CD14-positive monocyte (primary cell): ENCODE data around the gene ZNF682. TPM values are rescaled to one million over a fixed set of nuclear protein-coding genes. Genes with fewer than 3 reads are reported as not detected.
A peak's percentile ranks its signal among the peaks of the same experiment; 100 is the strongest.

ENCODE experiments used
- DNase-seq, 3 donors: peaks; one replicate each; pipeline ENCODE4 v3.0.0-alpha.2; 2011 to 2022
- H2AFZ ChIP-seq: 2 replicates; pipeline ENCODE4 v1.6.0; 2012; ENCODE audit warnings: mild to moderate bottlenecking, low read depth, low read length, inconsistent platforms; ENCODE audit not compliant: insufficient read depth, poor library complexity, severe bottlenecking
- H3K27ac ChIP-seq, 2 donors: 1 replicate in 1 of 2; 2 replicates in 1 of 2; pipeline ENCODE4 v1.5.1; 2012 to 2013; ENCODE audit warnings: low read length in 2 of 2, control low read depth in 1 of 2, inconsistent platforms in 1 of 2, low read depth in 1 of 2, mild to moderate bottlenecking in 1 of 2
- H3K27me3 ChIP-seq, 2 donors: one replicate each; pipeline versions ENCODE4 v1.6.0 to v1.6.1; 2011 to 2013; ENCODE audit warnings: low read length in 2 of 2; ENCODE audit not compliant: control insufficient read depth in 2 of 2, insufficient read depth in 2 of 2
- H3K36me3 ChIP-seq, 2 donors: replicated peaks in 1 of 2; 1 replicate in 1 of 2; 2 replicates in 1 of 2; pipeline versions ENCODE4 v1.5.1 to v1.6.1; 2012 to 2013; ENCODE audit warnings: low read length in 2 of 2, control low read depth in 1 of 2, inconsistent platforms in 1 of 2, mild to moderate bottlenecking in 1 of 2; ENCODE audit not compliant: insufficient read depth in 2 of 2, control insufficient read depth in 1 of 2
- H3K4me1 ChIP-seq, 2 donors: 1 replicate in 1 of 2; 2 replicates in 1 of 2; pipeline versions ENCODE4 v1.5.1 to v1.6.1; 2012 to 2013; ENCODE audit warnings: low read length in 2 of 2, control low read depth in 1 of 2, inconsistent platforms in 1 of 2, mild to moderate bottlenecking in 1 of 2, moderate library complexity in 1 of 2; ENCODE audit not compliant: insufficient read depth in 2 of 2, control insufficient read depth in 1 of 2
- H3K4me2 ChIP-seq: replicated peaks from 2 replicates; pipeline ENCODE3; 2012; ENCODE audit warnings: low read length, moderate library complexity, mild to moderate bottlenecking; ENCODE audit not compliant: poor library complexity, severe bottlenecking; ENCODE audit errors: extremely low read depth
- H3K4me3 ChIP-seq, 3 experiments: fragments of 200-600 bp in 1 of 3; sonication (generic) in 1 of 3; replicated peaks in 1 of 3; 1 replicate in 2 of 3; 2 replicates in 1 of 3; pipeline ENCODE4 v1.5.1; 2011 to 2013; ENCODE audit warnings: low read length in 3 of 3, mild to moderate bottlenecking in 3 of 3, control low read depth in 2 of 3, low read depth in 2 of 3, inconsistent platforms in 1 of 3, moderate library complexity in 1 of 3
- H3K79me2 ChIP-seq: 2 replicates; pipeline ENCODE4 v1.6.0; 2012; ENCODE audit warnings: mild to moderate bottlenecking, control low read depth, inconsistent platforms, low read length, moderate library complexity; ENCODE audit not compliant: insufficient read depth
- H3K9ac ChIP-seq: 2 replicates; pipeline ENCODE4 v1.6.0; 2017; ENCODE audit warnings: low read length, mild to moderate bottlenecking; ENCODE audit not compliant: insufficient read depth, poor library complexity, severe bottlenecking
- H3K9me3 ChIP-seq, 2 donors: replicated peaks in 1 of 2; 1 replicate in 1 of 2; 2 replicates in 1 of 2; pipeline versions ENCODE4 v1.5.1 to v1.6.1; 2012 to 2013; ENCODE audit warnings: low read length in 2 of 2, control low read depth in 1 of 2; ENCODE audit not compliant: control insufficient read depth in 1 of 2, insufficient read depth in 1 of 2
- H4K20me1 ChIP-seq: 2 replicates; pipeline ENCODE4 v1.6.0; 2012; ENCODE audit warnings: mild to moderate bottlenecking, low read length, control low read depth, moderate library complexity; ENCODE audit not compliant: insufficient read depth
- H3K27ac Mint-ChIP-seq, 7 donors: one replicate each; pipeline ENCODE4 v1.8.0; 2020; ENCODE audit warnings: mild to moderate bottlenecking in 7 of 7, mixed read lengths in 7 of 7, moderate library complexity in 6 of 7, inconsistent platforms in 2 of 7
- H3K27me3 Mint-ChIP-seq, 3 donors: one replicate each; pipeline ENCODE4 v1.8.0; 2021 to 2022; ENCODE audit warnings: low read depth in 3 of 3, mild to moderate bottlenecking in 3 of 3, mixed read lengths in 3 of 3, moderate library complexity in 3 of 3, inconsistent platforms in 1 of 3
- H3K36me3 Mint-ChIP-seq, 2 donors: one replicate each; pipeline ENCODE4 v1.8.0; 2020; ENCODE audit warnings: mixed read lengths in 2 of 2, inconsistent platforms in 1 of 2, mild to moderate bottlenecking in 1 of 2
- H3K4me1 Mint-ChIP-seq: one replicate; pipeline ENCODE4 v1.8.0; 2020; ENCODE audit warnings: mild to moderate bottlenecking, mixed read lengths
- H3K4me3 Mint-ChIP-seq, 2 donors: one replicate each; pipeline ENCODE4 v1.8.0; 2020; ENCODE audit warnings: mild to moderate bottlenecking in 2 of 2, mixed read lengths in 2 of 2, moderate library complexity in 1 of 2
- H3K9me3 Mint-ChIP-seq, 7 donors: one replicate each; pipeline ENCODE4 v1.8.0; 2020 to 2022; ENCODE audit warnings: mixed read lengths in 7 of 7, mild to moderate bottlenecking in 6 of 7, moderate library complexity in 6 of 7, inconsistent platforms in 2 of 7
- WGBS: methylation state at CpG from one replicate; pipeline ENCODE4 v1.1.5; 2013; ENCODE audit warnings: missing lambda C conversion rate; ENCODE audit not compliant: insufficient coverage; 5-methylcytosine and 5-hydroxymethylcytosine counted together
- intact Hi-C, 2 donors: fragments of 100-400 bp; cut with micrococcal nuclease; formaldehyde crosslinking; loops; one replicate each; pipeline versions ENCODE4 v1.15.0 to v1.15.1; 2023
- polyA plus RNA-seq, 3 donors: library from polyadenylated mRNA; depleted of rRNA in 1 of 3; unstranded in 2 of 3; stranded (reverse) in 1 of 3; fragments of 300-500 nt in 2 of 3; fragments of >200 nt in 1 of 3; fragmentation: Illumina TruSeq in 2 of 3; gene quantifications; 1 replicate in 2 of 3; 2 replicates in 1 of 3; pipeline ENCODE4 v1.2.3, GENCODE V29; 2012 to 2021
- TF ChIP-seq, protein P1 (sequence below): fragments of 200-600 bp; IDR thresholded peaks from one replicate; pipeline ENCODE4 v1.8.0; 2022; ENCODE audit warnings: antibody characterized with exemption, mild to moderate bottlenecking

ZNF682 gene
- polyA plus RNA-seq, 3 donors, result 0.48 to 1.7 TPM; not detected in 1

DNA sequence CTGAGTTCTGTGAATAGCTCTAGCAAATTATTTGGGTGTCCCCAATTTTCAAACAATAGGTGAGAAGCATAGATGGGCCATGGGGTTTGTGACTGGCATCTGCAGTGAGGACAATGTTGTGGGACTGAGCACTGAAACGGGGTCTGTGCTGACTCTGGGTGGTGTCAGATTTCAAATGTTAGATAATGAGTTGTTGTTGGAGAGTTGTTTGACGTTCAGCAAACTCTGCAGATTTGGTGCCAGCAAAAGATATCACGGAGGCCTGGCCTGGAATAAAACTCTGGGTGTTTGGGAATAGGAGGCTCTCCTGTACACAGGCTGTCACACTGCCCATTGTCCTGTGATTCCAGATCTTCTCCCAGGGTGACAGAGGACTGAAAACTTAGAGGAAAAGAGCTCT is 41.4 kb upstream of the ZNF682 start:
- Histone ChIP-seq H3K36me3 (peaks cover 0 to 25% of the 10 kb centered on the region in 2 donors), H3K27me3 (no peaks in the 10 kb centered on the region), H3K4me3 (no peak overlapping the region), H3K27ac (no peak overlapping the region), H3K4me1 (peaks cover 12 to 17% of the 10 kb centered on the region in 2 donors), H3K79me2 (peaks cover 32% of the 10 kb centered on the region), H3K9me3 (peaks cover 75 to 76% of the 10 kb centered on the region in 2 donors), H2AFZ (no peak overlapping the region), H3K4me2 (no peak overlapping the region), H3K9ac (no peak overlapping the region), H4K20me1 (no peaks in the 10 kb centered on the region)
- Mint-ChIP-seq H3K4me3 (no peak overlapping the region), H3K27ac (no peak overlapping the region), H3K36me3 (peaks cover 23 to 39% of the 10 kb centered on the region in 2 donors), H3K9me3 (peaks cover 48 to 94% (median 79%) of the 10 kb centered on the region in 7 donors), H3K27me3 (peaks cover 0 to 1% (median under 1%) of the 10 kb centered on the region in 3 donors), H3K4me1 (peaks cover 18% of the 10 kb centered on the region)
- intact Hi-C loops, result no loop called here
- TF ChIP-seq, protein P1, sequence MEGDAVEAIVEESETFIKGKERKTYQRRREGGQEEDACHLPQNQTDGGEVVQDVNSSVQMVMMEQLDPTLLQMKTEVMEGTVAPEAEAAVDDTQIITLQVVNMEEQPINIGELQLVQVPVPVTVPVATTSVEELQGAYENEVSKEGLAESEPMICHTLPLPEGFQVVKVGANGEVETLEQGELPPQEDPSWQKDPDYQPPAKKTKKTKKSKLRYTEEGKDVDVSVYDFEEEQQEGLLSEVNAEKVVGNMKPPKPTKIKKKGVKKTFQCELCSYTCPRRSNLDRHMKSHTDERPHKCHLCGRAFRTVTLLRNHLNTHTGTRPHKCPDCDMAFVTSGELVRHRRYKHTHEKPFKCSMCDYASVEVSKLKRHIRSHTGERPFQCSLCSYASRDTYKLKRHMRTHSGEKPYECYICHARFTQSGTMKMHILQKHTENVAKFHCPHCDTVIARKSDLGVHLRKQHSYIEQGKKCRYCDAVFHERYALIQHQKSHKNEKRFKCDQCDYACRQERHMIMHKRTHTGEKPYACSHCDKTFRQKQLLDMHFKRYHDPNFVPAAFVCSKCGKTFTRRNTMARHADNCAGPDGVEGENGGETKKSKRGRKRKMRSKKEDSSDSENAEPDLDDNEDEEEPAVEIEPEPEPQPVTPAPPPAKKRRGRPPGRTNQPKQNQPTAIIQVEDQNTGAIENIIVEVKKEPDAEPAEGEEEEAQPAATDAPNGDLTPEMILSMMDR, result no peak
- no peak for DNase-seq
- WGBS, result 100% methylated on average over 1 of the region's 3 CpGs

GRCh38 chr19:20079476-20079875 is 40.2 kb upstream of the ZNF682 start:
- Histone ChIP-seq H3K9ac (no peak overlapping the region), H4K20me1 (no peaks in the 10 kb centered on the region), H3K27ac (no peak overlapping the region), H3K4me1 (peaks cover 12 to 17% of the 10 kb centered on the region in 2 donors), H3K79me2 (peaks cover 27% of the 10 kb centered on the region), H3K9me3 (peaks cover 77% of the 10 kb centered on the region in 2 donors), H2AFZ (peak overlapping the region; percentile 81), H3K36me3 (peaks cover 0 to 25% of the 10 kb centered on the region in 2 donors), H3K4me3 (peak overlapping the region in 1 of 3 experiments; percentile 77), H3K27me3 (no peaks in the 10 kb centered on the region), H3K4me2 (peak overlapping the region; percentile 81)
- Mint-ChIP-seq H3K27ac (no peak overlapping the region), H3K4me3 (no peak overlapping the region), H3K4me1 (peaks cover 18% of the 10 kb centered on the region), H3K36me3 (peaks cover 23 to 39% of the 10 kb centered on the region in 2 donors), H3K27me3 (peaks cover 0 to 2% (median 1%) of the 10 kb centered on the region in 3 donors), H3K9me3 (peaks cover 54 to 93% (median 83%) of the 10 kb centered on the region in 7 donors)
- DNase-seq, result no peak
- TF ChIP-seq, protein P1, result no peak
- 89% methylated on average over 8 of the region's 8 CpGs for WGBS
- intact Hi-C loops, result no loop called here
